HG03280 (cell line): ENCODE results near the gene ITPK1.
"Not testable (repeated sequence)": the region's sequence is repeated elsewhere in the genome, so short reads cannot be mapped to it uniquely, and the experiment has no call there.

Experiments used
- ATAC-seq: cut with Tn5 transposase; IDR thresholded peaks from one replicate; pipeline ENCODE4 v1.9.1; 2021; ENCODE audit warnings: mild to moderate bottlenecking, moderate library complexity; ENCODE audit not compliant: unreplicated experiment

ITPK1 gene

GRCh38 chr14:93131257-93131820 lies 15.6 kb upstream of the ITPK1 start:
- not testable (repeated sequence) for ATAC-seq

GRCh38 chr14:93128725-93129459 lies 13.2 kb upstream of the ITPK1 start:
- no peak for ATAC-seq

GRCh38 chr14:93126111-93126510 lies 10.4 kb upstream of the ITPK1 start:
- no peak for ATAC-seq

- no peak for ATAC-seq
Observed at GRCh38 chr14:93122826-93123225, 7.1 kb upstream of the ITPK1 start.

GRCh38 chr14:93121030-93121834 lies 5.5 kb upstream of the ITPK1 start:
- ATAC-seq, result no peak

GRCh38 chr14:93120517-93120916 lies 4.8 kb upstream of the ITPK1 start:
- no peak for ATAC-seq

- no peak for ATAC-seq
Observed at GRCh38 chr14:93116676-93117200, 1.0 kb upstream of the ITPK1 start.

GRCh38 chr14:93115069-93115820 lies 480 bp downstream of the ITPK1 start:
- ATAC-seq, result peak; percentile 75

GRCh38 chr14:93114713-93115068 lies 1.0 kb downstream of the ITPK1 start:
- no peak for ATAC-seq

- ATAC-seq, result no peak
Observed at GRCh38 chr14:93114068-93114710, 1.5 kb downstream of the ITPK1 start.

- ATAC-seq, result no peak
Observed at GRCh38 chr14:93113678-93114067, 2.1 kb downstream of the ITPK1 start.

- ATAC-seq, result no peak
Observed at GRCh38 chr14:93112891-93113677, 2.6 kb downstream of the ITPK1 start.

- not testable (repeated sequence) for ATAC-seq
Observed at GRCh38 chr14:93111541-93111940, 4.2 kb downstream of the ITPK1 start.

- ATAC-seq, result no peak
Observed at GRCh38 chr14:93110856-93111419, 4.8 kb downstream of the ITPK1 start.

- no peak for ATAC-seq
Observed at GRCh38 chr14:93109572-93110481, 5.9 kb downstream of the ITPK1 start.

- no peak for ATAC-seq
Observed at GRCh38 chr14:93108105-93108504, 7.6 kb downstream of the ITPK1 start.

- ATAC-seq, result no peak
Observed at GRCh38 chr14:93107453-93107852, 8.3 kb downstream of the ITPK1 start.

- ATAC-seq, result no peak
Observed at GRCh38 chr14:93106541-93107156, 9.1 kb downstream of the ITPK1 start.
